Colonic mucosa (tissue), 4 donors: ENCODE measurements around the gene ABCB8. TPM values are rescaled to one million over a fixed set of nuclear protein-coding genes. Genes with fewer than 3 reads are reported as not detected.

Experiments used
- DNase-seq: peaks from one replicate; pipeline ENCODE4 v3.0.0-alpha.2; 2020
- H3K27ac ChIP-seq: fragments of 200-600 bp; one replicate; pipeline ENCODE4 v1.8.0; 2021
- H3K27me3 ChIP-seq: fragments of 200-600 bp; one replicate; pipeline ENCODE4 v1.8.0; 2021
- H3K36me3 ChIP-seq: fragments of 200-600 bp; one replicate; pipeline ENCODE4 v1.8.0; 2021
- H3K4me1 ChIP-seq: fragments of 200-600 bp; one replicate; pipeline ENCODE4 v1.8.0; 2021; ENCODE audit warnings: mild to moderate bottlenecking
- H3K4me3 ChIP-seq: fragments of 200-600 bp; one replicate; pipeline ENCODE4 v1.8.0; 2021
- H3K9ac ChIP-seq, 2 donors: one replicate each; pipeline ENCODE4 v1.7.0; 2013; ENCODE audit warnings: control low read depth in 2 of 2, low read depth in 2 of 2, low read length in 2 of 2
- H3K9me3 ChIP-seq: fragments of 200-600 bp; one replicate; pipeline ENCODE4 v1.8.0; 2021
- CTCF ChIP-seq: fragments of 200-600 bp; IDR thresholded peaks from one replicate; pipeline ENCODE4 v1.8.0; 2022; ENCODE audit warnings: antibody characterized with exemption, mild to moderate bottlenecking
- intact Hi-C: fragments of 100-400 bp; cut with DNase I; formaldehyde crosslinking; loops from one replicate; pipeline ENCODE4 v1.14.1; 2022
- total RNA-seq, 2 donors: library from RNA; stranded (reverse); fragmentation: NEBNext Ultra II Directional in 1 of 2; extraction: Animal tissue kit (Norgen Biotek cat#: 25700) in 1 of 2; gene quantifications; one replicate each; pipeline ENCODE4 v1.2.1, GENCODE V29; 2021
- donor health status: healthy.
- donor health status: DM: no; HTN: no; CAD: no.
- donor health status: DM: no; HTN: no; CAD: no.

ABCB8 gene
- total RNA-seq, 2 donors from 2014 or later = 26.7 to 59.5 TPM

GRCh38 chr7:151073990-151074389 lies 45.7 kb downstream of the ABCB8 start:
- H3K27ac ChIP-seq = no peak overlapping the region
- no peaks in the 10 kb centered on the region for H3K27me3 ChIP-seq
- no peak for DNase-seq
- no peak overlapping the region for H3K9ac ChIP-seq
- H3K4me1 ChIP-seq = no peaks in the 10 kb centered on the region
- peaks cover 26% of the 10 kb centered on the region for H3K36me3 ChIP-seq
- no peaks in the 10 kb centered on the region for H3K9me3 ChIP-seq
- intact Hi-C loops = no loop called here
- no peak overlapping the region for H3K4me3 ChIP-seq
- no peak for TF ChIP-seq CTCF

- Histone ChIP-seq H3K27ac (no peak overlapping the region), H3K27me3 (no peaks in the 10 kb centered on the region), H3K4me1 (peaks cover 5% of the 10 kb centered on the region), H3K4me3 (no peak overlapping the region), H3K9me3 (no peaks in the 10 kb centered on the region), H3K36me3 (peaks cover 19% of the 10 kb centered on the region), H3K9ac (no peak overlapping the region)
- no peak for TF ChIP-seq CTCF
- intact Hi-C loops = no loop called here
- no peak for DNase-seq
These were observed 46.8 kb downstream of the ABCB8 start for GRCh38 chr7:151074817-151075661.

GRCh38 chr7:151075662-151075971 lies 47.4 kb downstream of the ABCB8 start:
- H3K27me3 ChIP-seq = no peaks in the 10 kb centered on the region
- intact Hi-C loops = no loop called here

GRCh38 chr7:151075978-151076426 lies 47.8 kb downstream of the ABCB8 start:
- no peak for DNase-seq
- Histone ChIP-seq H3K4me3 (no peak overlapping the region), H3K36me3 (peaks cover 16% of the 10 kb centered on the region), H3K9me3 (no peaks in the 10 kb centered on the region), H3K27me3 (no peaks in the 10 kb centered on the region), H3K27ac (no peak overlapping the region), H3K9ac (no peak overlapping the region), H3K4me1 (peaks cover 6% of the 10 kb centered on the region)
- intact Hi-C loops = no loop called here
- TF ChIP-seq CTCF = no peak

More at GRCh38 chr7:151075662-151075971, 47.4 kb downstream of the ABCB8 start:
- H3K4me1 ChIP-seq = peaks cover 5% of the 10 kb centered on the region
- H3K27ac ChIP-seq = no peak overlapping the region
- TF ChIP-seq CTCF = no peak
- DNase-seq = no peak
- H3K9me3 ChIP-seq = no peaks in the 10 kb centered on the region
- H3K9ac ChIP-seq = no peak overlapping the region
- H3K36me3 ChIP-seq = peaks cover 19% of the 10 kb centered on the region
- no peak overlapping the region for H3K4me3 ChIP-seq

- no peaks in the 10 kb centered on the region for H3K27me3 ChIP-seq
- intact Hi-C loops = no loop called here
- no peak for TF ChIP-seq CTCF
- no peak for DNase-seq
- H3K9me3 ChIP-seq = no peaks in the 10 kb centered on the region
- H3K36me3 ChIP-seq = peaks cover 13% of the 10 kb centered on the region
- H3K4me1 ChIP-seq = peaks cover 17% of the 10 kb centered on the region
- H3K27ac ChIP-seq = no peak overlapping the region
- no peak overlapping the region for H3K4me3 ChIP-seq
- no peak overlapping the region for H3K9ac ChIP-seq
These were observed 48.8 kb downstream of the ABCB8 start for GRCh38 chr7:151076863-151077704.
